ENCODE results near the gene DYNC2I2.
A peak's percentile ranks its signal among the peaks of the same experiment; 100 is the strongest.
"Not testable (repeated sequence)": the region's sequence is repeated elsewhere in the genome, so short reads cannot be mapped to it uniquely, and the experiment has no call there.

Gene DYNC2I2

GRCh38 chr9:128657796-128658195 is 1.1 kb upstream of the DYNC2I2 start:
- FAIRE-seq = no peak
- no peak for DNase-seq (ENCODE audit: insufficient read length, low spot score)
- no peak for TF ChIP-seq POLR2A (IDR thresholded peaks at IDR 0.05; ENCODE audit: low read depth, low read length)

GRCh38 chr9:128657344-128657704 is 677 bp upstream of the DYNC2I2 start:
- TF ChIP-seq POLR2A (IDR thresholded peaks at IDR 0.05; ENCODE audit: low read depth, low read length) = no peak
- no peak for DNase-seq (ENCODE audit: insufficient read length, low spot score)
- FAIRE-seq = no peak

GRCh38 chr9:128654481-128654880 is 2.2 kb downstream of the DYNC2I2 start:
- DNase-seq (ENCODE audit: insufficient read length, low spot score) (no peak), FAIRE-seq (no peak)
- no peak for TF ChIP-seq POLR2A (IDR thresholded peaks at IDR 0.05; ENCODE audit: low read depth, low read length)

- FAIRE-seq = no peak
- TF ChIP-seq POLR2A (IDR thresholded peaks at IDR 0.05; ENCODE audit: low read depth, low read length) = no peak
These were observed 2.7 kb downstream of the DYNC2I2 start for GRCh38 chr9:128653908-128654307.

DNA sequence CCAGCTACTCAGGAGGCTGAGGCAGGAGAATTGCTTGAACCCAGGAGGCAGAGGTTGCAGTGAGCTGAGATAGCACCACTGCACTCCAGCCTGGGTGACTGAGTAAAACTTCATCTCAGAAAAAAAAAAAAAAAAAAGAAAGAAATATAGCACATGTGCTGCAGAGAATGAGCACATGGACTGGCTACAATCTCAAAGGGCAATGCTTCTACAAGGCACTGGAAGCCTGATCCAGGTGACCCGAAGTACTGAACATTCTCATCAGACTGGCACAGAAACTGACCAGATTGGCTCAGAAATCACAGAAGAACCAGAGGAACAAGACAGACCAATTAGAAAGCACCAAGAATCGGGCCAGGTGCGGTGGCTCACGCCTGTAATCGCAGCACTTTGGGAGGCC is 4.8 kb downstream of the DYNC2I2 start:
- TF ChIP-seq POLR2A (IDR thresholded peaks at IDR 0.05; ENCODE audit: low read depth, low read length) = no peak
- DNase-seq (ENCODE audit: insufficient read length, low spot score) (no peak), FAIRE-seq (no peak)

More at GRCh38 chr9:128653908-128654307, 2.7 kb downstream of the DYNC2I2 start:
- DNase-seq (ENCODE audit: insufficient read length, low spot score) = no peak

DNA sequence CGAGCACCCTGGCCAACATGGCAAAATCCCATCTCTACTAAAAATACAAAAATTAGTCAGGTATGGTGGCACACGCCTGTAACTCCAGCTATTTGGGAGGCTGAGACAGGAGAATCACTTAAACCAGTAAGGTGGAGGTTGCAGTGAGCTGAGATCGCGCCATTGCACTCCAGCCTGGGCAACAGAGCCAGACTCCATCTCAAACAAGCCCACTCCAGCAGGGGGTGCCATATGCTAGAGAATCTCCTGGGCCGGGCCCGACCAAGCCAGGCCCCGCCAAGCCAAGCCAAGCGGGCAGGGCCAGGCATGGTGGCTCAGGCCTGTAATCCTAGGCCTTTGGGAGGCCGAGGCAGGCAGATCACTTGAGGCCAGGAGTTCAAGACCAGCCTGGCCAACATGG is 8.4 kb downstream of the DYNC2I2 start:
- FAIRE-seq; DNase-seq (ENCODE audit: insufficient read length, low spot score): not testable (repeated sequence)

- TF ChIP-seq POLR2A (IDR thresholded peaks at IDR 0.05; ENCODE audit: low read depth, low read length) = no peak
- DNase-seq (ENCODE audit: insufficient read length, low spot score) (no peak), FAIRE-seq (no peak)
These were observed 12.9 kb downstream of the DYNC2I2 start for GRCh38 chr9:128643519-128644300.

DNA sequence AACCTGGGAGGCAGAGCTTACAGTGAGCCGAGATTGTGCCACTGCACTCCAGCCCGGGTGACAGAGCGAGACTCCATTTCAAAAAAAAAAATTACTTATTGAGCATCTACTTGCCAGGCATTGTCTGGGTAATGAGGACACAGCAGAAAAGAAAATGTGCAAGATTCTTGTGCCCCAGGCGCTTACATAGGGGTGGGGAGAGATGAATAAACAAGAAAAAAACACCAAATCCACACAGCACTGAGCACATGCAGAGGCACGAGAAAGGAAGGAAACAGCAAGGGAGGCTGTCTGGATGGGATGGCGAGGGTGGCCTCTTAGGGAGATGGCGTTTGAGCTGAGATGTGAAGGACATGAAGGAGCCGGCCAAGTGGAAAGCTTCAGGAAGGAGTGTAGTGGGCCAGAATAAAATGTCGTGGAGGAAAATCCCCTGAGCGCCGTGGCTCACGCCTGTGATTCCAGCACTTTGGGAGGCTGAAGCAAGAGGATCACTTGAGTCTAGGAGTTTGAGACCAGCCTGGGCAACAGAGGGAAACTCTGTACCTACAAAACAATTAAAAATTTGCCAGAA is 13.9 kb downstream of the DYNC2I2 start:
- DNase-seq (ENCODE audit: insufficient read length, low spot score) (no peak), FAIRE-seq (no peak)
- no peak for TF ChIP-seq POLR2A (IDR thresholded peaks at IDR 0.05; ENCODE audit: low read depth, low read length)

DNA sequence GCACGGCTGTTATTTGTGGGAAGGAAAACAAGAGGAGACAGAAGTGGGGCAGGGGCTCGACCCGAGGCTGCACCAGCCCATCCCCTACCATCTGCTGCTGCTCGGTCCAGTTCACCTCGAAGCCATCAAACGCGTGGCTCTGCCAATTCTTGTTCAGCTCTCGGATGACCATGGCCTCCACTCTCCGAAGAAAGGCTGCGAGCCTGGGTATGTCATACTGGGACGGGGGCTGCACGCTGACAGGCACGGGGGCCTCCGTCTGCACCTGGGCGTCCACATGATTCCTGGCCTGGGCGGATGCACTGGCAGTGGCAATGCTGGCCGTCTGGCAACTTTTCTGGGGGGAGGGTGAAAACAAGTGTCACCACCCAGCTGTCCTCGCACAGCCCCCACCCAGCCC is 16.0 kb downstream of the DYNC2I2 start:
- DNase-seq (ENCODE audit: insufficient read length, low spot score) (no peak), FAIRE-seq (no peak)
- no peak for TF ChIP-seq POLR2A (IDR thresholded peaks at IDR 0.05; ENCODE audit: low read depth, low read length)

DNA sequence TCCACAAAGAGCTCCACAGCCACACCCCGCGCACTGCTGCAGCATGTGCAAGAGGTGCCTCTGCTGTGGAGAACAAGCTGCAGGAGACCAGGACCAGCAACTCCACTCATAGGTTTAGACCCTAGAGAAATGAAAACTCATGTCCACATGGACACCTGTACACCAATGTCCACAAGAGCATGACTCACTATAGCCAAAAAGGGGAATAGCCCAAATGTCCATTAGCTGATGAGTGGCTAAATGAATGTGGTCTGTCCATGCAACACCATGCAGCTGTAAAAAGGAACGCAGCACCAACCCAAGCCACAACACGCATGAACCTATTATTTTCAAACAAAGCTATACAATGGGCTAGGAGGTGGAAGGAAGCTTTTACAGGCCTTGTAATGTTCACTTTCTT is 18.1 kb downstream of the DYNC2I2 start:
- no peak for FAIRE-seq
- DNase-seq (ENCODE audit: insufficient read length, low spot score) = no peak
- no peak for TF ChIP-seq POLR2A (IDR thresholded peaks at IDR 0.05; ENCODE audit: low read depth, low read length)

DNA sequence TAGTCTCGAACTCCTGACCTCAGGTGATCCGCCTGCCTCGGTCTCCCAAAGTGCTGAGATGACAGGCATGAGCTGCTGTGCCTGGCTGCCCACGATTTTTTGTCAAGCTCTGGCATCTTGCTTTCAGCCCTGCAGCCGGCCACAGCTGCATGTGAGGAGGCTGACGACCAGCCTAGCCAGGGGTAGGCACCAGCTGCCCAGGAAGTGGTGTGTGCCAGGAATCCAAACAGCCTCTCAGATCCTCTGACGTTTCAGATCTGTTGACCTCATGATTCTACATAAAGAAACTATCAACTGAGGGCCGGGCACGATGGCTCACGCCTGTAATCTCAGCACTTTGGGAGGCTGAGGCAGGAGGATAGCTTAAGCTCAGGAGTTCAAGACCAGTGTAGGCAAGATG is 19.0 kb downstream of the DYNC2I2 start:
- DNase-seq (ENCODE audit: insufficient read length, low spot score) (no peak), FAIRE-seq (no peak)
- no peak for TF ChIP-seq POLR2A (IDR thresholded peaks at IDR 0.05; ENCODE audit: low read depth, low read length)

DNA sequence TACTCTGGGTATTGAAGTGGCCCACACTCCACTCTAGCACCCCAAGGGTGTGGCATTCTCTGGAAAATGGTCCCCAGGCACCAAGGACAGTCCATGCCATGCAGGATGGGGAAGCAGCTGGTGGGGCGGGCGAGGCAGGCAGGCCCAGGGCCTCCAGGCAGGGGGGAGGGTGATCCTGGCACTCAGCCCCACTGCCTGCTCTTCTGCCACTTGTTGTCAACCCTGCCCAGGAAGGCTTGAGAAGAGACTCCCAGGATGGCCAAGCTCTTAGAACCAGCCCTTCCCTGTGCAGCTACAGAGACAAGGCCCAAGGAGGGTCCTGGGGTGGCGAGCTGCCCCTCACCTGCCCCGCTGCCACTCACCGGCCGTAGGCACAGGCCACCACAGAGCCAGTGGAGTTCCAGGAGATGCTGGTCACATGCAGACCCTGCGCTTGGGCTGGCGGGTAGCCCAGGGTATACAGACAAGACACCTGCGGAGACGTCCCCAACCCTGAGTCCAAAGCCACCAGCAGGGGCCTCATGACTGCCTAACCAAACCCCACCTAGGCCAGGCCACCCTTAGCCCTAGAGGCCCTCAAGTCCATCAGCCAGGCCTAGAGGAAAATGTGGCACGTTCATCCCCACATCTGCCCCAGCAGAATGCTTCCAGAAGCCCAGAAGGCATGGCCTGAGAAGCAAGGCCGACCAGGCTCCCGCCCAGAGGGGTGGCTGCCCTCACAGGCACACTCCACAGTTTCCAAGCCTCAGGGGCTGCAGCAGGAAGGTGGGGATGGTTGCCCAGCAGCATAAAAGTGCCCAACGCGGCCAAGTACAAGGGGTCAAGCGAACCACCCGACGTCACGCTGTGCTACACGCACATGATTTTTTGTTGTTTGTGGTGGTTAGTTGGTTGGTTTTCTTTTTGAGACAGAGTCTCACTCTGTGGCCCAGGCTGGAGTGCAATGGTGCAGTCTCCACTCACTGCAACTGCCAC is 19.8 kb downstream of the DYNC2I2 start:
- no peak for TF ChIP-seq POLR2A (IDR thresholded peaks at IDR 0.05; ENCODE audit: low read depth, low read length)
- no peak for FAIRE-seq

GRCh38 chr9:128636024-128636390 is 20.6 kb downstream of the DYNC2I2 start:
- FAIRE-seq (no peak), DNase-seq (ENCODE audit: insufficient read length, low spot score) (peak; percentile 74)
- TF ChIP-seq POLR2A (IDR thresholded peaks at IDR 0.05; ENCODE audit: low read depth, low read length) = no peak

More for the DNA sequence above, 19.8 kb downstream of the DYNC2I2 start:
- DNase-seq (ENCODE audit: insufficient read length, low spot score) = no peak
